Ovary (tissue), 9 donors: ENCODE results near the gene MCM7. TPM values are rescaled to one million over a fixed set of nuclear protein-coding genes. Genes with fewer than 3 reads are reported as not detected.

Experiments
- DNase-seq, 5 donors: peaks; one replicate each; pipeline ENCODE4 v3.0.0-alpha.2; 2019 to 2020
- H3K27ac ChIP-seq, 2 donors: fragments of 200-600 bp; one replicate each; pipeline versions ENCODE4 v1.5.1 to v1.8.0; 2019 to 2022
- H3K27me3 ChIP-seq: fragments of 200-600 bp; one replicate; pipeline ENCODE4 v1.8.0; 2022
- H3K36me3 ChIP-seq: fragments of 200-600 bp; sonication (generic); one replicate; pipeline ENCODE4 v1.5.1; 2019
- H3K4me1 ChIP-seq: one replicate; pipeline ENCODE4 v1.8.1; 2013; ENCODE audit warnings: mild to moderate bottlenecking, moderate library complexity; ENCODE audit not compliant: insufficient read depth
- H3K4me3 ChIP-seq: fragments of 200-600 bp; sonication (generic); one replicate; pipeline ENCODE4 v1.5.1; 2017
- H3K9me3 ChIP-seq, 2 donors: fragments of 200-600 bp in 1 of 2; sonication (generic) in 1 of 2; one replicate each; pipeline versions ENCODE4 v1.5.1 to v1.8.1; 2013 to 2019; ENCODE audit warnings: mild to moderate bottlenecking in 1 of 2, moderate library complexity in 1 of 2
- EP300 ChIP-seq: sonication (generic); formaldehyde crosslinking; IDR thresholded peaks from one replicate; pipeline ENCODE4 v1.6.1; 2017; ENCODE audit warnings: antibody characterized with exemption
- POLR2A ChIP-seq: fragments of 450-650 bp; IDR thresholded peaks from one replicate; pipeline ENCODE4 v1.6.1; 2017; ENCODE audit warnings: antibody characterized with exemption, mild to moderate bottlenecking, moderate library complexity
- WGBS, 3 donors: extraction: QIAGEN DNeasy Blood & Tissue Kit in 1 of 3; methylation state at CpG; one replicate each; pipeline versions ENCODE4 v1.1.5 to v1.1.7; 2013 to 2017; 5-methylcytosine and 5-hydroxymethylcytosine counted together
- intact Hi-C, 4 donors: fragments of 100-400 bp; cut with DNase I; formaldehyde crosslinking; loops; one replicate each; pipeline versions ENCODE4 v1.11.0 to v1.15.1; 2022 to 2023
- polyA plus RNA-seq, 2 donors: library from polyadenylated mRNA; stranded (reverse); fragments of 200-250 nt in 1 of 2; fragments of 350-450 nt in 1 of 2; fragmentation: Illumina TruSeq in 1 of 2; extraction: RNeasy Lipid Tissue Mini Kit (QIAGEN cat#74804) in 1 of 2; gene quantifications; one replicate each; pipeline ENCODE4 v1.2.3, GENCODE V29; 2013 to 2014
- total RNA-seq, 7 donors: library from RNA; depleted of rRNA in 2 of 7; stranded (reverse); fragments of >200 nt in 2 of 7; fragmentation: NEBNext Ultra II Directional in 3 of 7; extraction: Animal tissue kit (Norgen Biotek cat#: 25700) in 3 of 7; gene quantifications; one replicate each; pipeline versions ENCODE4 v1.1.0 to v1.2.4, GENCODE V29; 2016 to 2023
- TF ChIP-seq, protein P1 (sequence below), 3 donors: fragments of 450-650 bp in 2 of 3; fragments of 200-600 bp in 1 of 3; IDR thresholded peaks; one replicate each; pipeline versions ENCODE4 v1.5.1 to v1.8.0; 2016 to 2022; ENCODE audit warnings: antibody characterized with exemption in 3 of 3, mild to moderate bottlenecking in 1 of 3
- donor health status: DM: no; HTN: no; CAD: no; lungs with moderate emphysema.
- donor health status: DM: no; HTN: no; CAD: no.
- donor health status: Bipolar disorder and iron deficiency.
- donor health status: DM: yes; HTN: yes; CAD: no.
- donor health status: DM: no; HTN: no; CAD: no.
- donor health status: DM: yes; HTN: yes; CAD: no.

MCM7 gene
- total and polyA plus RNA-seq, 9 donors = 24.4 to 79.7 (median 44.1) TPM

DNA sequence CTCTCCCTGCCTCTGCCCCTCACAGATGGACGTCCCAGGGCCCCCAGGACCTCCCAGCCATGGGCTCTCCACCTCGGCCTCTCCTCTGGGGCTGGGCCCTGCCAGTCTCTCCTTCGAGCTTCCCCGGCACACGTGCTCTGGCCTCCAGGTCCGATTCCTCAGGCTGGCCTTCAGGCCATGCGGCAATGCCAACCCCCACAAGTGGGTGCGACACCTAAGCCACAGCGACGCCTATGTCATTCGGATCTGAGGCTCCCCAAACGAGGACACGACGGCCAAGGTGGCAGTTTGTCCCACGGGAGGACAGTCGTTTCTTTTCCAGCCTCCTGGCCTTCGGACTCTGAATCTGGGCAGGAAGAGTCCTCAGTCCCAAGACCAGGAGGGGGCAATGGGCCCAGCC lies 5.4 kb upstream of the MCM7 start:
- no peaks in the 10 kb centered on the region for H3K36me3 ChIP-seq
- TF ChIP-seq EP300 (no peak), POLR2A (no peak)
- TF ChIP-seq, protein P1, sequence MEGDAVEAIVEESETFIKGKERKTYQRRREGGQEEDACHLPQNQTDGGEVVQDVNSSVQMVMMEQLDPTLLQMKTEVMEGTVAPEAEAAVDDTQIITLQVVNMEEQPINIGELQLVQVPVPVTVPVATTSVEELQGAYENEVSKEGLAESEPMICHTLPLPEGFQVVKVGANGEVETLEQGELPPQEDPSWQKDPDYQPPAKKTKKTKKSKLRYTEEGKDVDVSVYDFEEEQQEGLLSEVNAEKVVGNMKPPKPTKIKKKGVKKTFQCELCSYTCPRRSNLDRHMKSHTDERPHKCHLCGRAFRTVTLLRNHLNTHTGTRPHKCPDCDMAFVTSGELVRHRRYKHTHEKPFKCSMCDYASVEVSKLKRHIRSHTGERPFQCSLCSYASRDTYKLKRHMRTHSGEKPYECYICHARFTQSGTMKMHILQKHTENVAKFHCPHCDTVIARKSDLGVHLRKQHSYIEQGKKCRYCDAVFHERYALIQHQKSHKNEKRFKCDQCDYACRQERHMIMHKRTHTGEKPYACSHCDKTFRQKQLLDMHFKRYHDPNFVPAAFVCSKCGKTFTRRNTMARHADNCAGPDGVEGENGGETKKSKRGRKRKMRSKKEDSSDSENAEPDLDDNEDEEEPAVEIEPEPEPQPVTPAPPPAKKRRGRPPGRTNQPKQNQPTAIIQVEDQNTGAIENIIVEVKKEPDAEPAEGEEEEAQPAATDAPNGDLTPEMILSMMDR (IDR thresholded peaks at IDR 0.05) = no peak
- H3K4me3 ChIP-seq = no peak overlapping the region
- H3K4me1 ChIP-seq = no peaks in the 10 kb centered on the region
- no peak for DNase-seq
- H3K27ac ChIP-seq = no peak overlapping the region
- intact Hi-C loops = no loop called here
- no peaks in the 10 kb centered on the region for H3K27me3 ChIP-seq
- no peaks in the 10 kb centered on the region for H3K9me3 ChIP-seq
- 70 to 76% (median 71%) methylated on average over 17 of the region's 17 CpGs for WGBS, 3 donors

DNA sequence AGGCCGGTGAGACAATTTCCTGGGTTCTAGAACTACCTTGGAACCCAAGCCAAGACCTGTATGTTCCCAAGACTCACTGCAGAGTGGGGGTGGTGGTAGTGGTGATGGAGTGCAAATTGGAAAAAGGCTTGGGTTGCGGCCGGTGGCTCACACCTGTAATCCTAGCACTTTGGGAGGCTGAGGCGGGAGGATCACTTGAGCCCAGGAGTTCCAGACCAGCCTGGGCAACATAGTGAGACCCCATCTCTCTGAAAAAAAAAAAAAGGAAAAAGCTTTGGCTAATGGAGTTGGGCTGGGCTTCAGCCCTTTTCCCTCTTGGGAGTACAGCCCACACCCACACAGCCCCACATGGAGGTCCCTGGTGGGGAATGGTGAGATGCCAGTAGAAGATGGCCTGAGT lies 4.3 kb upstream of the MCM7 start:
- intact Hi-C loops = no loop called here
- Histone ChIP-seq H3K27ac (no peak overlapping the region), H3K4me1 (no peaks in the 10 kb centered on the region), H3K36me3 (no peaks in the 10 kb centered on the region), H3K9me3 (no peaks in the 10 kb centered on the region), H3K4me3 (no peak overlapping the region), H3K27me3 (no peaks in the 10 kb centered on the region)
- TF ChIP-seq, protein P1 (IDR thresholded peaks at IDR 0.05) = no peak
- TF ChIP-seq EP300 = no peak
- TF ChIP-seq POLR2A = no peak
- DNase-seq = no peak
- 89 to 95% (median 91%) methylated on average over 4 of the region's 4 CpGs for WGBS, 3 donors

DNA sequence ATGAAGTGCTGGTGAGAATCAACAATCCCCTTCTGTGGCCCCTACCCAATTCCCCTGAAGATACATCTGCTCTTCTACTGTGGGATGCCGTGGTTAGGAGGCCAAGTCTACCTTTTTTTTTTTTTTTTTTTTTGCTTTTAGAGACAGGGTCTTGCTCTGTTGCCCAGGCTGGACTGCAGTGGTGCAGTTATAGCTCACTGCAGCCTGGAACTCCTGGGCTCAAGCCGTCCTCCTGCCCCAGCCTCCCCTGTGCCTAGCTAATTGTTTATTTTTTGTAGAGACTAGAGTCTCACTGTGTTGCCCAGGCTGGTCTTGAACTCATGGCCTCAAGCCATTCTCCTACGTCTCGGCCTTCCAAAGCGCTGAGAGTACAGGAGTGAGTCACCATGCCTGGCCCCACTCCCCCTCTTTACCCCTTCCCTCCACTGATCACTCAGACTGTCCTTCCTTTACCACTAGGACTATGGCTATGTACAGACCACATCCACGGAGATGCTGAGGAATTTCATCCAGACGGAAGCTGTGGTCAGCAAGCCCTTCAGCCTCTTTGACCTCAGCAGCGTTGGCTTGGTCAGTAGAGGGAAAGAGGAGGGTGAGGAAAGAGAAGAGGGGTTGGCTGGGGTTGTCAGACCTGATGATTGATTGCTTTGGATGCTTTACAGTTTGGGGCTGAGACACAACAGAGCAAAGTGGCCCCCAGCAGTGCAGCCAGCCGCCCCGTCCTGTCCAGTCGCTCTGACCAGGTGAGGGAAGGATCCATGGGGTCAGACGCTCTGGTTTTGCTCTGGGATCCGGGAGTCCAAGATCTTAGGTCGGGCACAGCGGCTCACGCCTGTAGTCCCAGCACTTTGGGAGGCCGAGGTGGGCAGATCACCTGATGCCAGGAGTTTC lies 2.0 kb upstream of the MCM7 start:
- Histone ChIP-seq H3K36me3 (no peaks in the 10 kb centered on the region), H3K4me1 (no peaks in the 10 kb centered on the region), H3K4me3 (no peak overlapping the region), H3K9me3 (no peaks in the 10 kb centered on the region), H3K27ac (no peak overlapping the region), H3K27me3 (no peaks in the 10 kb centered on the region)
- no peak for DNase-seq
- 74 to 80% (median 79%) methylated on average over 17 of the region's 17 CpGs for WGBS, 3 donors
- intact Hi-C loops = no loop called here
- TF ChIP-seq POLR2A (no peak), EP300 (no peak)
- TF ChIP-seq, protein P1 (IDR thresholded peaks at IDR 0.05) = no peak

DNA sequence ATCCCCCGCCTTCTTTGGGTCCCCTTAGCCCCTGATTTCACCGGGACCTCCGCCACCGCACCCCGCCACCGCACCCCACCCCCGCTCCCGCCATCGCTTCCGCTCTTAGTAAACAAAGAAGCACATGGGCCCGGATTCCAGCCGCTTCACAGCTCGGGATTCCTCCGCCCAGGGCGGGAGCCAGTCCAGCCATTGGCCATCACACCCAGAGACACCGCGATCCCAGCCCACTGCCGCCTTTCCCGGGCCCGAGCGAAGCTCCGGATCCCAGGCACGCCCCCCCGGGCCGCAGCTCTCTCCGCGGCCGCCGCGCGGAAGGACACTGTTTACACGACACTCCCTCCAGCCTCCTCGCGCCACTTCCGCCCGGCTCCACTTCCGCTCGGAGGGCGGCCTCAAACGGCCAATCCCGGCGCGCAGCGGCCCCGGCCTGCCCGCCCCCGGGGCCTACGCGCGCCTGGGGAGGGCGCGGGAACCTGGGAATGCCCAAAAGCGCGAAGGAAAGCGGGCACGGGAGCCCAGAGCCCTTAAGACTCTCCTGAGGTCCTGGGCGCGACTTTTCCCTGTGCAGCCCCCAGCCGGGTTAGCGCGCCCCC lies 679 bp downstream of the MCM7 start:
- no peaks in the 10 kb centered on the region for H3K9me3 ChIP-seq
- H3K27me3 ChIP-seq = no peaks in the 10 kb centered on the region
- 0 to 1% (median 0%) methylated on average over 40 to 61 of the region's 61 CpGs for WGBS, 3 donors
- no peaks in the 10 kb centered on the region for H3K4me1 ChIP-seq
- intact Hi-C loops = no loop called here
- DNase-seq = peak; percentile 95 to 98 (median 96)
- peak overlapping the region; percentile 78 to 91 for H3K27ac ChIP-seq
- TF ChIP-seq POLR2A (peak; percentile 34), EP300 (no peak)
- H3K36me3 ChIP-seq = no peaks in the 10 kb centered on the region
- peak overlapping the region; percentile 85 for H3K4me3 ChIP-seq

DNA sequence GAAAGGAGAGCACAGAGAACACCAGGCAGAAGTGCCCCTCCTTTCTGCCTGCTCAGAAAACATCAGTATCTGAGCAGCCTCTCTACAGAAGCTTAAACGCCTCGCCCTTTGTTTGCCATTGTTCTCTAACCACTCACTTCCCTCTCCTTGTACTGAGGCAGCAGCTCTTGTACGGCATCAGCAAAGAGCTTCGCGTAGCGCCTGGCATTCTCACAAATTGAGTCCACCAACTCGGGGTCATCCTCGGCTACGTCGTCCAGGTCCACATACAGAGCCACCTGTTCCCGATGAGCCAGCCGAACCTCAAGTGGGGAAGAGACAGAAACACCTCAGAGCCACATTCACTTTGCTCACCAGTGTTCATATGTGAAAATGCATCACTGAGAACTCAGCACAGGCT lies 1.7 kb downstream of the MCM7 start:
- Histone ChIP-seq H3K9me3 (no peaks in the 10 kb centered on the region), H3K36me3 (no peaks in the 10 kb centered on the region), H3K4me1 (no peaks in the 10 kb centered on the region), H3K4me3 (peak overlapping the region; percentile 85), H3K27me3 (no peaks in the 10 kb centered on the region), H3K27ac (peak overlapping the region in 1 of 2 donors; percentile 91)
- WGBS, 3 donors = 19 to 48% (median 22%) methylated on average over 12 of the region's 12 CpGs
- TF ChIP-seq POLR2A = no peak
- TF ChIP-seq, protein P1 (IDR thresholded peaks at IDR 0.05) = no peak
- no peak for TF ChIP-seq EP300
- DNase-seq = no peak
- intact Hi-C loops = no loop called here
